ENCODE data around the gene RETN.

Gene RETN

GRCh38 chr19:7641290-7642276, 27.3 kb upstream of the RETN start:
- TF ChIP-seq ZC3H10 (CRISPR knock-in tag; IDR thresholded peaks at IDR 0.05) (no peak), ESRRG (CRISPR knock-in tag; IDR thresholded peaks at IDR 0.05) (no peak), OSR1 (CRISPR knock-in tag; IDR thresholded peaks at IDR 0.05) (no peak), PATZ1 (CRISPR knock-in tag; IDR thresholded peaks at IDR 0.05; ENCODE audit: borderline replicate concordance) (no peak), PPARA (CRISPR knock-in tag; IDR thresholded peaks at IDR 0.05; ENCODE audit: borderline replicate concordance) (no peak), CSRNP3 (CRISPR knock-in tag; IDR thresholded peaks at IDR 0.05) (no peak), TSHZ2 (CRISPR knock-in tag; IDR thresholded peaks at IDR 0.05) (no peak), BACH2 (CRISPR knock-in tag; IDR thresholded peaks at IDR 0.05; ENCODE audit: borderline replicate concordance) (no peak), ZNF565 (CRISPR knock-in tag; conservative IDR thresholded peaks at IDR 0.05; ENCODE audit: low read depth) (no peak), ISL1 (CRISPR knock-in tag; IDR thresholded peaks at IDR 0.05) (no peak), POU6F1 (CRISPR knock-in tag; IDR thresholded peaks at IDR 0.05; ENCODE audit: borderline replicate concordance, low read depth) (no peak), ARNTL (CRISPR knock-in tag; IDR thresholded peaks at IDR 0.05; ENCODE audit: borderline replicate concordance, low read depth) (no peak), ZNF70 (CRISPR knock-in tag; IDR thresholded peaks at IDR 0.05) (no peak), ZNF8 (CRISPR knock-in tag; IDR thresholded peaks at IDR 0.05) (no peak), CREB5 (CRISPR knock-in tag; IDR thresholded peaks at IDR 0.05; ENCODE audit: low read depth) (no peak), SNAI2 (CRISPR knock-in tag; IDR thresholded peaks at IDR 0.05) (no peak), CSDC2 (CRISPR knock-in tag; IDR thresholded peaks at IDR 0.05) (no peak)
- no peak for ATAC-seq

GRCh38 chr19:7642295-7643030, 26.4 kb upstream of the RETN start:
- no peak for TF ChIP-seq ZC3H10 (CRISPR knock-in tag; IDR thresholded peaks at IDR 0.05)
- no peak for TF ChIP-seq ESRRG (CRISPR knock-in tag; IDR thresholded peaks at IDR 0.05)
- no peak for TF ChIP-seq TCF4 (CRISPR knock-in tag; IDR thresholded peaks at IDR 0.05; ENCODE audit: borderline replicate concordance)
- no peak for TF ChIP-seq POU6F1 (CRISPR knock-in tag; IDR thresholded peaks at IDR 0.05; ENCODE audit: borderline replicate concordance, low read depth)
- TF ChIP-seq CSDC2 (CRISPR knock-in tag; IDR thresholded peaks at IDR 0.05) = no peak
- no peak for ATAC-seq

All from SK-N-SH treated with all-trans-retinoic acid at 6 μM for 48 hours (cell line).